ENCODE data around the gene RDH8. TPM values are rescaled to one million over a fixed set of nuclear protein-coding genes. Genes with fewer than 3 reads are reported as not detected.

RDH8 gene
- total and polyA plus RNA-seq, 2 of the 4 experiments (the other 2 are of a cell fraction), result 0.18 TPM; not detected in 1

- TF ChIP-seq FOS (IDR thresholded peaks at IDR 0.05; ENCODE audit: low read depth, low read length), result no peak
- no peak for TF ChIP-seq MXI1 (IDR thresholded peaks at IDR 0.05; ENCODE audit: borderline replicate concordance, low read depth, low read length)
- no peak for TF ChIP-seq RAD21 (IDR thresholded peaks at IDR 0.05; ENCODE audit: low read length)
- TF ChIP-seq NFE2L2 (IDR thresholded peaks at IDR 0.05; ENCODE audit: low read depth, low read length), result no peak
- TF ChIP-seq ELK1 (IDR thresholded peaks at IDR 0.05; ENCODE audit: borderline replicate concordance, low read depth, low read length), result no peak
These were observed 23.4 kb downstream of the RDH8 start (continued) for GRCh38 chr19:10036601-10037071.

- Histone ChIP-seq H3K9ac (ENCODE audit: low read depth, low read length) (no peak overlapping the region), H4K8ac (ENCODE audit: low read depth in 2 of 2, low read length in 2 of 2) (no peak overlapping the region), H3K23ac (ENCODE audit: low read depth, low read length) (no peak overlapping the region), H2AFZ (replicated peaks; ENCODE audit: low read length, poor library complexity) (no peak overlapping the region), H3K9me3 (ENCODE audit: control insufficient read depth, insufficient read depth, low read length) (peaks cover 22% of the 10 kb centered on the region), H3K14ac (replicated peaks; ENCODE audit: low read depth, low read length) (no peak overlapping the region), H4K91ac (ENCODE audit: insufficient read depth, low read depth, low read length) (no peak overlapping the region), H2AK5ac (ENCODE audit: low read depth, low read length) (no peak overlapping the region), H3K4me3 (ENCODE audit: insufficient read depth, low read depth, low read length) (no peak overlapping the region), H2AK9ac (replicated peaks; ENCODE audit: low read depth, low read length, poor library complexity) (no peak overlapping the region), H3K4ac (ENCODE audit: low read depth, low read length) (no peak overlapping the region), H2BK15ac (ENCODE audit: low read depth, low read length) (no peak overlapping the region), H2BK20ac (ENCODE audit: low read depth, low read length) (no peak overlapping the region), H3K36me3 (ENCODE audit: control insufficient read depth, insufficient read depth, low read length) (no peaks in the 10 kb centered on the region), H4K5ac (ENCODE audit: low read depth, low read length) (no peak overlapping the region), H3K56ac (ENCODE audit: extremely low read depth, insufficient read depth, low read length) (no peak overlapping the region), H2BK5ac (ENCODE audit: low read depth, low read length, poor library complexity, severe bottlenecking) (no peak overlapping the region), H3K27me3 (ENCODE audit: control insufficient read depth, insufficient read depth, low read length) (peaks cover 42% of the 10 kb centered on the region), H3K18ac (ENCODE audit: low read depth, low read length) (no peak overlapping the region), H3K4me2 (ENCODE audit: low read depth, low read length) (no peak overlapping the region), H3K9me1 (ENCODE audit: insufficient read depth, low read length) (no peaks in the 10 kb centered on the region), H3K27ac (ENCODE audit: insufficient read depth, low read length) (no peak overlapping the region), H4K20me1 (ENCODE audit: insufficient read depth, low read length) (no peaks in the 10 kb centered on the region), H3K4me1 (ENCODE audit: control insufficient read depth, insufficient read depth, low read length) (no peaks in the 10 kb centered on the region), H2BK120ac (ENCODE audit: low read depth, low read length) (no peak overlapping the region), H3K79me1 (ENCODE audit: low read depth in 1 of 2, low read length in 2 of 2) (no peaks in the 10 kb centered on the region)
- in situ Hi-C loops (cut with MboI; ENCODE audit: low sequenced_read_pairs) (no loop called here), intact Hi-C loops (cut with micrococcal nuclease) (no loop called here), dilution Hi-C loops (cut with HindIII; ENCODE audit: low sequenced_read_pairs, unreplicated experiment) (no loop called here)
- ATAC-seq (ENCODE audit: low read depth) (no peak), DNase-seq (no peak)
- ChIA-PET CTCF (no interaction called here), POLR2A (ENCODE audit: unreplicated experiment) (no interaction called here)
- BruUV-seq (replicated peaks), result no TSS peak
- TF ChIP-seq MXI1 (IDR thresholded peaks at IDR 0.05; ENCODE audit: borderline replicate concordance, low read depth, low read length) (no peak), CHD1 (IDR thresholded peaks at IDR 0.05; ENCODE audit: low read depth, low read length) (no peak), NFE2L2 (IDR thresholded peaks at IDR 0.05; ENCODE audit: low read depth, low read length) (no peak)
- no CpG with 5 or more reads among the region's 4 CpGs for WGBS, 2 experiments (ENCODE audit: extremely low coverage in 2 of 2, insufficient read length in 1 of 2)
These were observed 24.1 kb downstream of the RDH8 start for GRCh38 chr19:10037367-10037766.
